OCI-LY1 (cell line): ENCODE results near the gene ZNF688.
A peak's percentile ranks its signal among the peaks of the same experiment; 100 is the strongest.

ENCODE experiments used
- H2AFZ ChIP-seq: fragments of 200-600 bp; sonication (generic), shearing (Covaris generic); 2 replicates; pipeline ENCODE4 v1.6.0; 2014; ENCODE audit warnings: antibody characterized with exemption, mild to moderate bottlenecking, low read length
- H3F3A ChIP-seq: fragments of 200-600 bp; sonication (generic), shearing (Covaris generic); 2 replicates; pipeline ENCODE4 v1.6.0; 2014; ENCODE audit warnings: mild to moderate bottlenecking, antibody characterized with exemption, low read length, moderate library complexity; ENCODE audit not compliant: insufficient read depth
- H3K27ac ChIP-seq: fragments of 200-600 bp; sonication (generic); 2 replicates; pipeline ENCODE4 v1.5.1; 2014; ENCODE audit warnings: low read length, mixed run types, mild to moderate bottlenecking, low read depth; ENCODE audit not compliant: poor library complexity, severe bottlenecking
- H3K27me3 ChIP-seq: fragments of 200-600 bp; sonication (generic); 2 replicates; pipeline ENCODE4 v1.6.0; 2014; ENCODE audit warnings: antibody characterized with exemption, mild to moderate bottlenecking, low read length, moderate library complexity; ENCODE audit not compliant: insufficient read depth
- H3K36me3 ChIP-seq: fragments of 200-600 bp; sonication (generic); 2 replicates; pipeline ENCODE4 v1.6.1; 2014; ENCODE audit warnings: mild to moderate bottlenecking, antibody characterized with exemption, low read length, moderate library complexity, mixed read lengths; ENCODE audit not compliant: insufficient read depth
- H3K4me1 ChIP-seq: fragments of 200-600 bp; sonication (generic); 2 replicates; pipeline ENCODE4 v1.5.1; 2014; ENCODE audit warnings: mild to moderate bottlenecking, low read length, moderate library complexity; ENCODE audit not compliant: insufficient read depth, severe bottlenecking
- H3K4me2 ChIP-seq: fragments of 200-600 bp; sonication (generic), shearing (Covaris generic); 2 replicates; pipeline ENCODE4 v1.6.1; 2014; ENCODE audit warnings: low read length
- H3K4me3 ChIP-seq: fragments of 200-600 bp; sonication (generic); 2 replicates; pipeline ENCODE4 v1.5.1; 2014; ENCODE audit warnings: low read length, low read depth, mild to moderate bottlenecking, mixed read lengths; ENCODE audit not compliant: poor library complexity, severe bottlenecking
- H3K79me2 ChIP-seq: fragments of 200-600 bp; shearing (Covaris generic); 2 replicates; pipeline ENCODE4 v1.6.1; 2016; ENCODE audit warnings: mixed run types, low read length, mixed read lengths; ENCODE audit not compliant: insufficient read depth
- H3K9ac ChIP-seq: fragments of 200-600 bp; sonication (generic), shearing (Covaris generic); 2 replicates; pipeline ENCODE4 v1.6.1; 2014; ENCODE audit warnings: mild to moderate bottlenecking, low read length, mixed read lengths
- H3K9me2 ChIP-seq: fragments of 200-600 bp; sonication (generic), shearing (Covaris generic); 2 replicates; pipeline ENCODE4 v1.6.1; 2014; ENCODE audit warnings: low read depth, mild to moderate bottlenecking, low read length, mixed read lengths
- H3K9me3 ChIP-seq: fragments of 200-600 bp; shearing (Covaris generic); 2 replicates; pipeline ENCODE4 v1.6.1; 2014; ENCODE audit warnings: low read length, mixed read lengths
- H4K20me1 ChIP-seq: fragments of 200-600 bp; sonication (generic), shearing (Covaris generic); 2 replicates; pipeline ENCODE4 v1.6.0; 2016; ENCODE audit warnings: mild to moderate bottlenecking, low read length; ENCODE audit not compliant: insufficient read depth
- CTCF ChIP-seq: fragments of 200-600 bp; sonication (generic), shearing (Covaris generic); IDR thresholded peaks from 2 replicates; pipeline ENCODE4 v1.5.1; 2017; ENCODE audit warnings: mild to moderate bottlenecking, antibody characterized with exemption, low read length, moderate library complexity, mixed read lengths
- EZH2 ChIP-seq: fragments of 200-600 bp; sonication (generic), shearing (Covaris generic); IDR thresholded peaks from 2 replicates; pipeline ENCODE4 v1.8.0; 2017; ENCODE audit warnings: borderline replicate concordance, mixed run types, mild to moderate bottlenecking, antibody characterized with exemption, low read length, moderate library complexity, mixed read lengths

ZNF688 gene

GRCh38 chr16:30526823-30527634, 44.5 kb downstream of the ZNF688 start:
- TF ChIP-seq CTCF (peak; percentile 17; the same call in 1 of the 2 replicates), EZH2 (no peak)
- Histone ChIP-seq H4K20me1 (no peaks in the 10 kb centered on the region), H3K4me3 (peak overlapping the region; percentile 70), H3F3A (peaks cover 4% of the 10 kb centered on the region; the same call in 1 of the 2 replicates), H3K9ac (peak overlapping the region; percentile 92), H3K36me3 (peaks cover 11% of the 10 kb centered on the region), H3K9me3 (no peaks in the 10 kb centered on the region), H3K4me1 (peaks cover 55% of the 10 kb centered on the region), H3K4me2 (peak overlapping the region; percentile 99), H2AFZ (no peak overlapping the region), H3K79me2 (no peaks in the 10 kb centered on the region), H3K9me2 (no peaks in the 10 kb centered on the region), H3K27ac (peak overlapping the region; percentile 96), H3K27me3 (no peaks in the 10 kb centered on the region)

GRCh38 chr16:30526137-30526822, 45.2 kb downstream of the ZNF688 start, which contains the start of gene ZNF768:
Gene ZNF768 (minus strand): TSS chr16:30526566. CDS start chr16:30526413, 153 bp downstream.
- Histone ChIP-seq H3K4me2 (peak within 1 kb of the TSS; percentile 99), H4K20me1 (no peaks in the 10 kb centered on the region), H3K9me3 (no peaks in the 10 kb centered on the region), H3K27me3 (no peaks in the 10 kb centered on the region), H3K79me2 (no peaks in the 10 kb centered on the region), H3K9me2 (no peaks in the 10 kb centered on the region), H3K9ac (peak within 1 kb of the TSS; percentile 92), H2AFZ (no peak within 1 kb of the TSS), H3K27ac (peak within 1 kb of the TSS; percentile 96), H3K4me1 (peaks cover 55% of the 10 kb centered on the region), H3F3A (peaks cover 9% of the 10 kb centered on the region), H3K36me3 (peaks cover 16% of the 10 kb centered on the region; the same call in 1 of the 2 replicates), H3K4me3 (peak within 1 kb of the TSS; percentile 70)
- TF ChIP-seq EZH2 (no peak), CTCF (no peak)

- H3K9ac ChIP-seq: peak overlapping the region; percentile 92
- peak overlapping the region; percentile 99 for H3K4me2 ChIP-seq
- H3K9me3 ChIP-seq: no peaks in the 10 kb centered on the region
- peaks cover 13% of the 10 kb centered on the region; the same call in 1 of the 2 replicates for H3K36me3 ChIP-seq
- H2AFZ ChIP-seq: no peak overlapping the region
- H3K27me3 ChIP-seq: no peaks in the 10 kb centered on the region
- H3K9me2 ChIP-seq: no peaks in the 10 kb centered on the region
- H4K20me1 ChIP-seq: no peaks in the 10 kb centered on the region
- H3K27ac ChIP-seq: peak overlapping the region; percentile 34
- H3K4me1 ChIP-seq: peaks cover 52% of the 10 kb centered on the region
- H3K4me3 ChIP-seq: peak overlapping the region; percentile 70
- H3F3A ChIP-seq: peaks cover 9% of the 10 kb centered on the region
- no peaks in the 10 kb centered on the region for H3K79me2 ChIP-seq
- TF ChIP-seq CTCF: no peak
- TF ChIP-seq EZH2: no peak
Observed at GRCh38 chr16:30525844-30526136, 45.7 kb downstream of the ZNF688 start.
